Tibial nerve (tissue), 3 donors: Measurements from ENCODE around the gene LDLRAP1.

ENCODE experiments used
- CTCF ChIP-seq, 5 experiments: fragments of 200-600 bp in 3 of 5; fragments of 450-650 bp in 2 of 5; sonication (generic) in 3 of 5; IDR thresholded peaks; one replicate each; pipeline ENCODE4 v1.5.1; 2016 to 2019; ENCODE audit warnings: antibody characterized with exemption in 5 of 5, mild to moderate bottlenecking in 3 of 5, moderate library complexity in 2 of 5
- POLR2A ChIP-seq, 2 donors: fragments of 450-650 bp; IDR thresholded peaks; one replicate each; pipeline ENCODE4 v1.6.1; 2017; ENCODE audit warnings: antibody characterized with exemption in 2 of 2, mild to moderate bottlenecking in 2 of 2, moderate library complexity in 2 of 2

GRCh38 chr1:25565626-25566025, 22.2 kb downstream of the LDLRAP1 start:
- TF ChIP-seq CTCF (IDR thresholded peaks at IDR 0.05), result no peak
- TF ChIP-seq POLR2A (IDR thresholded peaks at IDR 0.05), result no peak
